NOMO-1 (cell line): ENCODE data around the gene NIP7.

Experiments
- DNase-seq, 2 experiments: peaks; one replicate each; lab custom pipeline; 2025; ENCODE audit not compliant: unreplicated experiment in 2 of 2; lab: John Stamatoyannopoulos, UW

NIP7 gene

DNA sequence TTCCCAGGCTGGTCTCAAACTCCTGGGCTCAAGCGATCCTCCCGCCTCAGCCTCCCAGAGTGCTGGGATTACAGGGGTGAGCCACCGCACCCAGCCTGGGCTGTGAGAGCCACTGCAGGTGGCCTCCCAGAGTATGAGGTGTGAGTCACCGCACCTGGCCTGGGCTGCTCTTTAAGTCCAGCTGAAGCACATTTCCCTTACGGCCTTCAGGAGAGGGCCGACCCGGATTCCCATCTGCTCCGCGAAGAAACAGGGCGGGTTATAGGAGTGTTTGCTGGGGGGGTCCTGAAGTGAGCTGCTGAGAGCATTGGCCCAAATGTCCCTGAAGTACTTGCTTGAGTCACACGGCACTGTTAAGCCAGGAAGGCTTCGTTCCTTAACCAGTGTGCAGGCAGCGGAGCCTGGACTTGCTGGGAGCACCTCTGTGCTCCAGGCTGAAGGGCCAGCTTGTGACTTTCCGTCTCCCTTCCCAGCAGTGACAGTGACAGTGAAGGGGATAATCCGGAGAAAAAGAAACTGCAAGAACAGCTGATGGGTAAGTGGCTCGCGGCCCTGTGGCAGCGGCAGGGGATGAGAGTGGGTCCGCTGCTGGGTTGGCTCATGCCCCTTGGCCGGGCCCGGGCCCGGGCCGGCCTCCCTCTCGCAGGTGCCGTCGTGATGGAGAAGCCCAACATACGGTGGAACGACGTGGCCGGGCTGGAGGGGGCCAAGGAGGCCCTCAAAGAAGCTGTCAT lies 21.2 kb upstream of the NIP7 start:
- DNase-seq = no peak

DNA sequence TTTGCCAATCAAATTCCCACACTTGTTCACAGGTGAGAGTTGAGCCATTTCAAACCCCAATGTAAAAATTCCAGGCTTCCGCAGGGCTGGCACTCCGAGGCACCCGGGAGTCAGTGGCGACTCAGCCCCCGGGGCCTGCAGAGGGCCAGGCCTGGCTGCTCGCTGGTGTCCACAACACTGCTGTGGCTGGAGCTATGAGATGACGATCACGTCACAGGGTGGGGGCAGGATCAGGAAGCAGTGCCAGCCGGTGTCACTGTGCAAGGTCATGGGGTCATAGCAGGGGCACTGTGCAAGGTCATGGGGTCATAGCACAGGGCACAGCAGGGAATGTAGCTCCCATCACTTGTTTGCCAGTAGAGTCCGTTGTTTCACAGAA lies 20.7 kb upstream of the NIP7 start:
- DNase-seq = no peak

DNA sequence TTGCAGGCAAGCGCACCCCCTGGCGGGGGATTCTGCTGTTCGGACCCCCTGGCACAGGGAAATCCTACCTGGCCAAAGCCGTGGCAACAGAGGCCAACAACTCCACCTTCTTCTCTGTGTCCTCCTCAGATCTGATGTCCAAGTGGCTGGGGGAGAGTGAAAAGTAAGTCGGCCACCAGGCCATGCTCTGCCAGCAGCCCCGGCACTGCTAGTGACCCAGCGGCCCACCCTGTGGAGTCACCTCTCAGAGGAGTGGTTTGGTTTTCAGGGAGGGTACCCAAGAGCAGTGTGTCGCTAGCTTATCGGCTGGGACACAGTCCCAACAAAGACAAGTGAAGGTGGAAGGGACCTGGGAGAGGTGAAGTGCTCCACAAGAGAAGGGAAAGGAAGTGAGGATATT lies 20.2 kb upstream of the NIP7 start:
- DNase-seq = no peak

DNA sequence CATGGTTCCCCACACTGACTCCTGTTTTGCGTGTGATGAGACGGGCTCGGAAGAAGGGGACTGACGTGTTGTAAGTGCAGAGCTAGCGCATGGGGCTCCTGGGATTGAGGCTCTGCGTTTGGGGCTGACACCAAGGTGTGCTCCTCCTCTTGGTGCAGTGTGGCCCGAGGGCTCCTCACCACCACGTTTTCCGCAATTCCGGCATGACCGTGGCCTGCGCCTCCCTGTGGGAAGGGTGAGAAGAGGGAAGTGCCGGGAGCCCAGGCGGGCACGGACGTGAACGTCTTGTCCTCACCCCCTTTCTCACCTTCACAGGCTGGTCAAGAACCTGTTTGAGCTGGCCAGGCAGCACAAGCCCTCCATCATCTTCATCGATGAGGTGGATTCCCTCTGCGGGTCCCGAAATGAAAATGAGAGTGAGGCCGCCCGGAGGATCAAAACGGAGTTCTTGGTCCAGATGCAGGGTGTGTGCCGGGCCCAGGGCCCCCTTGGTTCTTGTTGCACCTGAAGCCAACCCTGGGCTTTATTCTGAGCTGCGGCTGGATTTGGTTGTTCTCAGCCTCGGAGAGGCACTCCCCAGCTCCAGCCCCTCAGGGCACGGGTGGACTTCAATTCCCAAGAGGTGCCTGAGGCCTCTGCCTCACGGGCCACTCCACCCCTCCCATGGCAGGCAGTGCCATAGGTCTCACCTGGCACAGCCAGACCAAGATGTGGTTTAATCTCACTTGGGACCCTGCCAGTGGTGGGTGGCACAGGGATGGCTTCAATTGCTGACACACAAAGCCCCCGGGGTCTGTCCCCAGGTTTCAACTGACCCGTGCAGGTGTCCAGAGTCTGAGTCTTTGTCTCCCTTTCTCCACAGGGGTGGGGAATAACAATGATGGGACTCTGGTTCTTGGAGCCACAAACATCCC lies 19.5 kb upstream of the NIP7 start:
- no peak for DNase-seq

DNA sequence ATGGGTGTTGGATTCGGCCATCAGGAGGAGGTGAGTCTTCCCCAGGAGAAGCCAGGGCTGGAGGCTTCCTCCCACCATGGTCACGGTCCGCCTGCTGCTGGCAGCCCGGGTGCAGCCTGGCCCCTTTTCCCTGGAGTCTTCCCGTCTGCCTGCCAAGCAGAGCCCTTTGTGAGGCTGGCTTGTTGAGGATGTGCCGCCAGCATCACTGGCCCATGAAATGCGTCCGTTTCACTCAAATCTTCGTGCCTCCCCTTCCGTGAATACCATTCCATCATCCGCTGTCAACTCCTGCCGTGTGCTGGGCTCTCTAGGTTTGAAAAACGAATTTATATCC lies 18.9 kb upstream of the NIP7 start:
- DNase-seq = no peak

DNA sequence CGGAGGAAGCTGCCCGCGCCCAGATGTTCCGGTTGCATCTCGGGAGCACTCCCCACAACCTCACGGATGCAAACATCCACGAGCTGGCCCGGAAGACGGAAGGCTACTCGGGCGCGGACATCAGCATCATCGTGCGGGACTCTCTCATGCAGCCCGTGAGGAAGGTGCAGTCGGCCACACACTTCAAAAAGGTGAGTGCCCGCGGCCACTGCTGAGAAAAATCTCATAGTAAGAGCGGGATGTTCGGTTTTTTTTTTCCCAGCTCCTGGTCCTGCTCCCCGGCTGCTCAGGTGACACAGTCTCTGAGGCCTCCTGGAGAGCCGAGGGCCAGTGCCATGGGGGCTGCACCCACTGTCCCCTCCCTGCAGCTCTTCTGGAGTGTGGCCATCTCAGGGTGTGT lies 18.5 kb upstream of the NIP7 start:
- DNase-seq = no peak

DNA sequence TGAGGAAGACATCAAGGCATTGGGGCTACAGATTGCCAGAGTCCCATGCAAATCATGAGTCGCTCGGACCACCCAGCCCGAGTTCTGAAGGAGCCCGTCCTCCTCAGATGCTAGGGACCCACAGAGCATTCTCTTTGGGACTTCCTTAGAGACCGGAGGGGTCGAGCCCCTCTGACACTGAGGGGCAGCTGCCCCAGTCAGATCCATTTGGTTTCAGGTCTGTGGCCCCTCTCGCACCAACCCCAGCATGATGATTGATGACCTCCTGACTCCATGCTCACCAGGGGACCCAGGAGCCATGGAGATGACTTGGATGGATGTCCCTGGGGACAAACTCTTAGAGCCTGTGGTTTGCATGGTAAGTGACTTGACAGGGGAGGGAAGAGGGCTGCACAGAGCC lies 17.2 kb upstream of the NIP7 start:
- DNase-seq = no peak

DNA sequence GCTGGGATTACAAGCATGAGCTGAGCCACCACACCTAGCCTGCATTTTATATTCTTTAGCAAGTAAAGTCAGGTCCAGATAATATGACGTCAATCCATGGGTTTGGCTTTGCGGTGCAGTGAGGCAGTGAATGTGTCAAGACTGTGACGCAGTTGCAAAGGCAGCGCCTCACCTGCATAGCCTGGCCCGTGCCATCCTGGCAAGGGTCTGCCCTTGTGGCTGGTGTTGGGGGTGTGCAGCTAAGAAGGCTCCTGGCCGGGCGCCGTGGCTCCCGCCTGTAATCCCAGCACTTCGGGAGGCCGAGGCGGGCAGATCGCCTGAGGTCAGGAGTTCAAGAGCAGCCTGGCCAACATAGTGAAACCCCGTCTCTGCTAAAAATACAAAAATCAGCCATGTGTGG lies 16.2 kb upstream of the NIP7 start:
- DNase-seq = no peak

DNA sequence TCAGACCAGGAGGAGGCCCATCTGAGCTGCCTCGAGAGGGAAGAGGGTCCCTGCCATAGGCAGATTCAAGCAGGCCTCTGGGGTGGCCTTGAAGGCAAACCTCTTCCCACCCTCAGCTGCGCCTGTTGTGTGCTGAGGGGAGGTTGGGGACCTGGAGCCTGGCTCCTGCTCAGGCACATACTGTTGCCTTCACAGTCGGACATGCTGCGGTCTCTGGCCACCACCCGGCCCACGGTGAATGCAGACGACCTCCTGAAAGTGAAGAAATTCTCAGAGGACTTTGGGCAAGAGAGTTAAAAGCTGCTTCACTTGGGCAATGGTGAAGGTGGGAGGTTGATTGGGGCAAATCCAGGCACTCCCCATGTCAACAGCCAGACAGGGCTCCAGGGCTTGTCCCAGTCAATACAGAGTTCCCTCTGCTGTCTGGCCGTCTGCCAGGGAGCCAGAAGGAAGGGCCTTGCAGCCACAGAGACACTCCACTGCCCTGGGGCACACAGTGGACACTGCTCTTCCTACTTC lies 15.5 kb upstream of the NIP7 start:
- DNase-seq = no peak

DNA sequence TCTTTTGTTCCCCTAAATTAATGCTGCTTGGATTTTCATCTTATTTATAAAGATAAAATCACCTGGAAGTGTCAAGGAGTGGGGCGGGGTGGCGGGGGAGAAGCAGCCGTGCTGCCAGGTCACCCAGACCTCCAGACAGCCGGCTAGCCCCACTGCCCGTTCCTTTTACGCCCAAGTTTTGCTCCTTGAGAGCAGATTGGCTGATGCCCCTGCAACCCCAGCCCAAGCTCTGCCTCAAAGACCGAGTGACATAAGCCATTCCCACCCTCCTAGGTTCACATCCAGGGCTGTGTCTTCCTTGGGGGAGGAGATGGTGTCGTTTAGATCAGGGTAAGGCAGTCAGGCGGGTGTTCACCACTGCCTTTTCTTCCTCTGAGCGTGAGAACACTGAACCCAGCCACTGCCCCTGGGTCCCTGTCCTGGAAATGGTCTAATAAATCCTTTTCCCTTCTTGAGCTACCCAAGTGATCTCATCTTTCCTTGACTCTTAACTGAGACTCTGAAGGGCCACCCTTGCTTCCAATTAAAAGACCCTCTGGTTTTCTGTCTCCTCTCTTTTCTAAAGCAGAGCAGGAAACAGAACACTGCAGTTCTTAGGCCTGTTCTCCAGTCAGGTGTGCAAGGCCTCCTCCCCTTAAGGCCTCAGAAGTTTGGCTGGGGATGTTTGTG lies 14.9 kb upstream of the NIP7 start:
- no peak for DNase-seq

DNA sequence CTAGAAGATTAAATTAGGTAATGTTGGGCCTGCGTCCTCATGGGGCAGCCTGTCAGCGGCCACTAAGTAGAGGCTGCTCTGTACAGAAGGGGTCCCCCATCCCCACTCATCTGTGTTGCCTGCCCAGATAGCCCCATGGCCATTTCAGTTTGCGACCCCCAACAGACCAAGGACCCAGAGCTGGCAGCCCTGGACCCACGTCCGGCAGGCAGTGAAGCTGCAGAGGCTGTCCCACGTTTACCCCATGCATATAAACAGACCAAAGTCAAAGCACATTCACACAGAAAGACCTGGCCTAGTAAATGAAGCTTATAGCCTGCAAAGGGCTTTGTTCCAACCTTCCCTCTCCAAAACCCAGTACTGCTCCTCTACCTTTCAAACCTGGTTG lies 13.8 kb upstream of the NIP7 start:
- DNase-seq = no peak

DNA sequence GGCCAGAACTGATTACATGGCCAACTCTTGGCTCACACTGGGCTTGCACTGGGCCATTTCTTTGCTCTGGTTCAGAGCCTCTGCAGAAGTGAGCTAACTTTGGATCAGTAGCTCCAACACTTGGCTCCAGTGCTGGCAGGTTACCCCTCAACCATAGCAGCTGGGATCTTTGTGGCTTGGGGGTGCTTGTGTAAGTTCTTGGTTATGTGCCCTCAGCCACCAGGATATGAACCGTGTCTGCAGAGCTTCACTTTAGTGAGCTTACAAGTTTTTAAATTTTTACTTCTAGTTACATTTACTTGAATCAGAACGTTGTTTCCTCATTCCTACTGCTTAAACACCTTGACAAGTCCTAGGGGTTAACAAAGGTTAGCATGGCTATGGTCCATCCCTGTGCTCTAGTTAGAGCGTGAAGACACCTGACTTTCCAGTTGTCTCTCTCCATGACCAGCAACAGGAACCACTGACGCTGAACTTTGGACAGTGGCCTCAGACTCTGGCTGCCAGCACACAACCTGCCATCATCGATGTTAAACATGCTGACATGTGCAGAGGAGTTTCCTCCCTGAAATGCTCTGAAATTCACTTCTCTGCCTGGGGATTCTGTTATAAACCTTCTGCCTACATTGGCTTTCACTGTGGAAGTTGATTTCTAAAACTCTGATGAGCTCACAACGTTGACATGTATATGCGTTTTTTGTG lies 13.2 kb upstream of the NIP7 start:
- no peak for DNase-seq

DNA sequence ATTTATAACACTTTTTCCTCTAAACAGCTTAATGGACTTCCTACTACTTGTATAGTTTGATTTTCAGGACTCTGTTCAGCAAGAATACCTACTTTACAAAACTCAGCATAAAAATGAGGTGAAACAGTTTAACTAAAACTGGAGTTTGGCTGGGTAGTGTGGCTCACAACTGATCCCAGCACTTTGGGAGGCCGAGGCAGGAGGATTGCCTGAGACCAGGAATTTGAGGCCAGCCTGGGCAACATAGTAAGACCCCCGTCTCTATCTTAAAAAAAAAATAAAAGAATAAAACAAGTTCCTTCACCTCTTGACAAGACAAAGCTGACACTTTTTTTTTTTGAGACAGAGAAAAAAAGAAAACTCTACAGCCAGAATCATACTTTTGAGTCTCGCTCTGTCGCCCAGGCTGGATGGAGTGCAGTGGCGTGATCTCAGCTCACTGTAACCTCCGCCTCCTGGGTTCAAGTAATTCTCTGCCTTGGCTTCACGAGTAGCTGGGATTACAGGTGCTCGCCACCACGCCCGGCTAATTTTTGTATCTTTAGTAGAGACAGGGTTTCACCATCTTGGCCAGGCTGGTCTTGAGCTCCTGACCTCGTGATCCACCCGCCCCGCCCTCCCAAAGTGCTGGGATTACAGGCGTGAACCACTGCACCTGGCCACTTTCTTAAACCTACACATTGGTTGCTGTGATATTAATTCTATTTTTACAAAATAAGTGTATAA lies 11.8 kb upstream of the NIP7 start:
- no peak for DNase-seq

DNA sequence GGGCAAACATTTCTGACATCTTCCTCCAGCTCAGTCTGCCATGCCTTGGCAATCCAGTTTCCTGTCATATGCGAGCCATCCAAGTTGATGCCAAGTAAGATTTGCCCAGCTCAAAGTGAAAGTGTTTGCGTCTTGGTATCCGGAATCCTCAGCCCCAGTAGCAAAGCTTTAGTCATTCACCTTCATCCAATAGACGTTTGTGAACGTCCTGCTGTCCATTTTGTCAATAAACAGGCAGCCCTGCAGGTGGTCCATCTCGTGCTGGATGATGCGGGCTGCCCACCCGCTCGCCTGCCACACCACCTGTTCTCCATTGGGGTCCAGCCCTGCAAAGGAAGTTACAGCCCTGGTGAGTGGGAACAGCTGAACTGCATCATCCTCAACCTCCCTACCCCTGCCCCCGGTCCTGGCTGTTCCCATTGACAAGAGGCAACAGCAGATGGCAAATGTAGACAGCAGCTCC lies 10.7 kb upstream of the NIP7 start:
- DNase-seq = no peak

DNA sequence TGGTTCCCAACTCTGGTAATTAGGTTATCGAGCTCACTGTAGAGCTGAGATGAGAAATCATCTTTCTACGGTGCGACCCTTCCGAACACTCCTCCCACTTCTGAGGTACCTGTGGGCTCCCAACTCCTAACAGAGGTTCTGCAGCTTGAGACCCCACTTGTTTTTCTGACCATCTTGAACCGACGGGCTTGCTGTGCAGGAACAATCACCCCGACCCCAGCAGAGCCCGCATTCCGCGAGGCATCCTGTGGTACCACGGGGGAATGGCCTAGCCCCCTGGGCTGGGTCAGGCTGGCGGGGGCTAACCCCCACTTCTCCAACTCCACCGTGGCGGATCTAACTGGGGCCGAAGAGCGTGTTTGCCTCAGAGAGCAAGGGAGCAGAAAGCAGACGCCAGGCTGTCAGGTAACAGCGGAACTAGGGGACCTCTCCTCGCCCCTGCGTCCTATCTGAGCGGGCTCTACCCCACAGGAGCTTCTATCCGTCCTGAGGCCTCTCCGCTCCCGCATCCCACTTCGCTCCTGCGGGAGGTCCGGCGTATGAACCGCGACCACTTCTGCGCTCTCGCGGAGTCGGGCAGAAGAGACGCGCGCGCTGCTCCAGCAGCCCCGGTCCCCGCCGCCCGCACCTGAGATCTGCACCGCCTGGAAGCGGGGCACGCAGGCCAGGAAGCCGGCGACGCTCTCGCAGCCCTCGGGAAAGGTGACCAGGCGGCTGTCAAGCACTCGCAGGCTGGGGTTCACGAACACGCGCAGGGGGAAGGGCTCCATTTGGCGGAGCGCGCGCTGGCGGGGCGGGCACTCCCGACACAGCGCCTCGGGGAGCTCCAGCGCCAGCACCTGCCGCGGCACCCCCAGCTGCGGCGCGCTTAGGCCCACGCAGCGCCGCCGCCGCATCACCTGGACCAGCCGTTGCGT lies 9.9 kb upstream of the NIP7 start:
- DNase-seq = no peak

DNA sequence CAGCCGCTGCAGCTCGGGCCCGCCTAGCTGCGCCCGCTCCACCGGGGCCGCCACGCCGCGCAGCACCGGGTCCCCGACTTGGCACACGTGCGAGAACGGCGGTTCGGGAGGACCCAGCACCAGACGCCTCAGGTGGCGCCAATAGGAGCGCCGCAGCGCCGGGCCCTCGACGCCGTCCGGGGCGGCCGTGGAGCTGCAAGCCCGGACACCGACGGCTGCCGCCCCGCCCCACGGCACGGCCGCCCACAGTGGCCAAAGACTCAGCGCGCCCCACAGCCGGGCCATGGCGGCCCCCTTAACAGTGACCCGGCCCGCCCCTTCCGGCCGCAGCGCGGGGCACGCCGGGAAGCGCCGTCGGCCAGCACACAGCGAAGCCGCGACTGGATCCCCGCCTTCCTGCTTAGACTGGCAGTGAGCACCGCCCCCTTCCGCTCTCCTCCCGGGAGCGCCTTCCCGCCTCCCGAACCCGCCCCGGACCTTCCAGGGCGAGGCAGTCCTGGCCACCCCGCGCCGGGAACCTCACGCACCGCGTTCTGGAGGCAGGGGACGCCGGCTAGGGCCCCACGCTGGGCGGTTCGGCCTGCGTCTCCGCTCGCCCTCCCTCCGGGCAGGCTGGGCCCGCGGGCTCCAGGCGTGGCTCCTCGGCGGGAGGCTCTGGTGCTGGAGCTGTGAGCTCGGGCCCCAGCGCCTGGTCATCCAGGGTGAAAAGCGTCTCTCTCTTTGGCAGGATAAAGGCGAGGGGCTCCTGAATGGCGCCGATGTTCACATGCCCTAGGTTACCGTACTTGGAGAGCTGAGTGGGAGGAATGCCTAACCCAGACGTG lies 9.1 kb upstream of the NIP7 start, which contains the start of gene PDF:
TSS of gene PDF (minus strand) at position 303 of the 824 bp plus-strand sequence. CDS start at position 285, 18 bp downstream.
- peak; percentile 82 to 90 for DNase-seq

DNA sequence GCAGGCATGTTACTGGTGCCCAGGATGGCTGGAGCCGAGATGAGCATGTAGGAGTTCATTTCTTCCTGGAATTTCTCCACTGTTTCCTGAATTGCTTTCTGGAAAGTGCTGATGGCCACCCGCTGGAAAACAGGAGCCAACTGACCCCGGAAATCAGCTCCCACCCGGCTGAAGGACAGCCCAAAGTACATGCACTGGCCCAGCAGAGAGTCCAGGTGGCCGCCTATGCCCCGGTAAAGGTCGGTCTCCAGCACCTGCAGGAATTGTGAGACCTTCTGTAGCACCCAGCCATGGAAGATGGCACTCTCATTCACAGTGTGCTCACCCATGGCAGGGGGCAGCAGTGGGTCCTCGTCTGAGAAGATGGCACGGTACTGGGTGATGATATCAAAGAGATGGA lies 4.9 kb upstream of the NIP7 start:
- no peak for DNase-seq
